Transverse colon (tissue), 4 donors: ENCODE data around the gene NEXMIF. TPM values are rescaled to one million over a fixed set of nuclear protein-coding genes. Genes with fewer than 3 reads are reported as not detected.
A peak's percentile ranks its signal among the peaks of the same experiment; 100 is the strongest.
"Not testable (repeated sequence)": the region's sequence is repeated elsewhere in the genome, so short reads cannot be mapped to it uniquely, and the experiment has no call there.

Source experiments
- DNase-seq: peaks from one replicate; pipeline ENCODE4 v3.0.0-alpha.2; 2019
- H3K27ac ChIP-seq, 4 donors: fragments of 200-600 bp; sonication (generic); 2 replicates each; pipeline ENCODE4 v1.5.1; 2016 to 2018; ENCODE audit warnings: inconsistent platforms in 4 of 4
- H3K27me3 ChIP-seq: fragments of 200-600 bp; sonication (generic); 2 replicates; pipeline ENCODE4 v1.5.1; 2017; ENCODE audit warnings: inconsistent platforms
- H3K36me3 ChIP-seq, 4 donors: fragments of 200-600 bp; sonication (generic); 2 replicates each; pipeline ENCODE4 v1.5.1; 2017 to 2019; ENCODE audit warnings: inconsistent platforms in 4 of 4
- H3K4me1 ChIP-seq, 4 donors: fragments of 200-600 bp; sonication (generic); 2 replicates each; pipeline ENCODE4 v1.5.1; 2017 to 2020; ENCODE audit warnings: inconsistent platforms in 4 of 4
- H3K4me3 ChIP-seq, 4 donors: fragments of 200-600 bp; sonication (generic); 1 replicate in 1 of 4; 2 replicates in 3 of 4; pipeline versions ENCODE4 v1.5.1 to v1.6.1; 2017 to 2019; ENCODE audit warnings: inconsistent platforms in 4 of 4
- H3K9me3 ChIP-seq, 2 donors: fragments of 200-600 bp; sonication (generic); 2 replicates each; pipeline ENCODE4 v1.5.1; 2017 to 2019; ENCODE audit warnings: inconsistent platforms in 2 of 2
- EP300 ChIP-seq: sonication (generic); formaldehyde crosslinking; IDR thresholded peaks from one replicate; pipeline ENCODE4 v1.6.1; 2017; ENCODE audit warnings: antibody characterized with exemption, low read depth
- POLR2A ChIP-seq: fragments of 450-650 bp; IDR thresholded peaks from one replicate; pipeline ENCODE4 v1.6.1; 2016; ENCODE audit warnings: antibody characterized with exemption, mild to moderate bottlenecking, moderate library complexity
- POLR2AphosphoS5 ChIP-seq, 3 donors: sonication (generic); formaldehyde crosslinking; IDR thresholded peaks; one replicate each; pipeline ENCODE4 v1.6.1; 2016; ENCODE audit warnings: antibody characterized with exemption in 3 of 3
- WGBS, 2 donors: methylation state at CpG; one replicate each; pipeline ENCODE4 v1.1.5; 2018; ENCODE audit warnings: low coverage in 1 of 2; 5-methylcytosine and 5-hydroxymethylcytosine counted together
- in situ Hi-C, 4 donors: fragments of 200-750 bp; cut with MboI; loops; one replicate each; pipeline versions ENCODE4 v1.15.0 to v1.15.1; 2017; ENCODE audit warnings: low sequenced_read_pairs in 3 of 4, low pct_ligation_motif_present in 1 of 4, low pct_unique_long_range_greater_than_20kb in 1 of 4
- intact Hi-C: fragments of 100-400 bp; cut with DNase I; formaldehyde crosslinking; loops from one replicate; pipeline ENCODE4 v1.15.1; 2023; ENCODE audit warnings: low total_unique reads
- total RNA-seq, 4 donors: library from RNA; depleted of rRNA; stranded (reverse); fragments of >200 nt; gene quantifications; one replicate each; pipeline ENCODE4 v1.1.0, GENCODE V29; 2016
- TF ChIP-seq, protein P1 (sequence below), 5 experiments: fragments of 200-600 bp in 3 of 5; fragments of 450-650 bp in 2 of 5; sonication (generic) in 3 of 5; IDR thresholded peaks; 1 replicate in 2 of 5; 2 replicates in 3 of 5; pipeline ENCODE4 v1.5.1; 2016 to 2017; ENCODE audit warnings: antibody characterized with exemption in 5 of 5, inconsistent platforms in 3 of 5, mild to moderate bottlenecking in 2 of 5, moderate library complexity in 1 of 5

The NEXMIF gene
- total RNA-seq, 4 donors from 2014 or later: under 0.01 to 3.3 (median 1.7) TPM

DNA sequence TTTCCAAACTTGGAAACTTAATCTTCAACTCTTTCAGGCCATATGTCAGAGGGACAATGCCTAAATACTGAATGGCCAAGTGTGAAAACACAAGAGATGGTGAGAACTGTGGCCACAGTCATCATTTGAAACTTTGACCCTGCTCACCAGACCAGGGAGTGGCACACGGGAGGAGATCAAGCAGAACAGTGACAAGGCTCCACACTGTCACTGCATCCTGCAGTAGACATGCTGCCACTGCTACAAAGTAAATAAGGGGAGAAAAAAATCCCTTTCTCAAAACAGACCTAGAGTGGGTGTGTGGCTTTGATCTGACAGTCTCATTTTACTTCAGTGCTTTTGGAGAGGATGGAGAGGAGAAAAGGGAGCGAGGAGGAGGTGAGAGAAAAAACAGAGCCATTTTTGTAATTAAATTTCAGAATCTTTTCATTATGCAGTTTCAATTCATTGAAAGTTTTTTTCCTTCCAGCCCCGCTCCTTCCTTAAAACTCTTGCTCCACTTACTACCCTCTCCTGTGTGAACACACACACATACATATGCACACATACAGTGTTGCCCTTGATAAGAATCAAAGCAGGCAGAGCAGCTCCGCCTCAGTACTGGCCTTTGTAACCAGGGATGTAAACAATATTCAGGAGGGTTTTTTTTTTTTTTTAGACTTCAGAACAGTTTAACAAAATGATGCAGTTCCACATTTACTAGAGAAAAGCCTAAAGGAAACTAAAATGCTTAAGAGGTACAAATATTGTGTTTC lies 34.4 kb downstream of the NEXMIF start:
- peak; percentile 20 for DNase-seq
- Histone ChIP-seq H3K9me3 (no peaks in the 10 kb centered on the region), H3K36me3 (no peaks in the 10 kb centered on the region), H3K4me3 (no peak overlapping the region), H3K27me3 (no peaks in the 10 kb centered on the region), H3K4me1 (no peaks in the 10 kb centered on the region), H3K27ac (no peak overlapping the region)
- WGBS, 2 donors: 25% methylated on average over 4 of the region's 4 CpGs; no CpG with 5 or more reads in 1 of the 2 donors
- in situ Hi-C loops (no loop called here), intact Hi-C loops (no loop called here)
- no peak for TF ChIP-seq EP300
- TF ChIP-seq, protein P1, sequence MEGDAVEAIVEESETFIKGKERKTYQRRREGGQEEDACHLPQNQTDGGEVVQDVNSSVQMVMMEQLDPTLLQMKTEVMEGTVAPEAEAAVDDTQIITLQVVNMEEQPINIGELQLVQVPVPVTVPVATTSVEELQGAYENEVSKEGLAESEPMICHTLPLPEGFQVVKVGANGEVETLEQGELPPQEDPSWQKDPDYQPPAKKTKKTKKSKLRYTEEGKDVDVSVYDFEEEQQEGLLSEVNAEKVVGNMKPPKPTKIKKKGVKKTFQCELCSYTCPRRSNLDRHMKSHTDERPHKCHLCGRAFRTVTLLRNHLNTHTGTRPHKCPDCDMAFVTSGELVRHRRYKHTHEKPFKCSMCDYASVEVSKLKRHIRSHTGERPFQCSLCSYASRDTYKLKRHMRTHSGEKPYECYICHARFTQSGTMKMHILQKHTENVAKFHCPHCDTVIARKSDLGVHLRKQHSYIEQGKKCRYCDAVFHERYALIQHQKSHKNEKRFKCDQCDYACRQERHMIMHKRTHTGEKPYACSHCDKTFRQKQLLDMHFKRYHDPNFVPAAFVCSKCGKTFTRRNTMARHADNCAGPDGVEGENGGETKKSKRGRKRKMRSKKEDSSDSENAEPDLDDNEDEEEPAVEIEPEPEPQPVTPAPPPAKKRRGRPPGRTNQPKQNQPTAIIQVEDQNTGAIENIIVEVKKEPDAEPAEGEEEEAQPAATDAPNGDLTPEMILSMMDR (IDR thresholded peaks at IDR 0.05): no peak
- no peak for TF ChIP-seq POLR2AphosphoS5 (IDR thresholded peaks at IDR 0.05)
- TF ChIP-seq POLR2A: no peak

DNA sequence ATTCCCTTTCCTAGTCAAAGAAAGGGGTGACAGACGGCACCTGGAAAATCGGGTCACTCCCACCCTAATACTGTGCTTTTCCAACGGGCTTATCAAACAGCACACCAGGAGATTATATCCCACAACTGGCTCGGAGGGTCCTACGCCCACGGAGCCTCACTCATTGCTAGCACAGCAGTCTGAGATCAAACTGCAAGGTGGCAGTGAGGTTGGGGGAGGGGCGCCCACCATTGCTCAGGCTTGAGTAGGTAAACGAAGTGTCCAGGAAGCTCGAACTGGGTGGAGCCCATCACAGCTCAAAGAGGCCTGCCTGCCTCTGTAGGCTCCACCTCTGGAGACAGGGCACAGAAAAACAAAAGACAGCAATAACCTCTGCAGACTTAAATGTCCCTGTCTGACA lies 42.9 kb downstream of the NEXMIF start:
- H3K36me3 ChIP-seq, DNase-seq, H3K9me3 ChIP-seq, H3K4me1 ChIP-seq, intact Hi-C loops, H3K27me3 ChIP-seq, in situ Hi-C loops, H3K4me3 ChIP-seq, H3K27ac ChIP-seq: not testable (repeated sequence)
- WGBS, 2 donors: 91% methylated on average over 9 of the region's 9 CpGs; no CpG with 5 or more reads in 1 of the 2 donors

DNA sequence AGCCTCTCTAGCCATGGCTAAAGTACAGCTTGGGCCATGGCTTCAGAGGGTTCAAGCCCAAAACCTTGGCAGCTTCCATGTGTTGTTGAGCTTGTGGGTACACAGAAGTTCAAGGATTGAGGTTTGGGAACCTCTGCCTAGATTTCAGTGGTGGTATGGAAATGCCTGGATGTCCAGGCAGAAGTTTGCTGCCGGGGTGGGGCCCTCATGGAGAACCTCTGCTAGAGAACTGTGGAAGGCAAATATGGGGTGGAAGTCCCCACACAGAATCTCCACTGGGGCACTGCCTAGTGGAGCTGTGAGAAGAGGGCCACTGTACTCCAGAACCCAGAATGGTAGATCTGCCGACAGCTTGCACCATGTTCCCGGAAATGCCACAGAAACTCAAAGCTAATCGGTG lies 59.5 kb downstream of the NEXMIF start:
- TF ChIP-seq, protein P1 (IDR thresholded peaks at IDR 0.05): no peak
- TF ChIP-seq EP300 (no peak), POLR2A (no peak), POLR2AphosphoS5 (IDR thresholded peaks at IDR 0.05) (no peak)
- H3K9me3 ChIP-seq: no peaks in the 10 kb centered on the region
- H3K27me3 ChIP-seq: no peaks in the 10 kb centered on the region
- H3K4me3 ChIP-seq: no peak overlapping the region
- intact Hi-C loops (no loop called here), in situ Hi-C loops (no loop called here)
- no peak overlapping the region for H3K27ac ChIP-seq
- DNase-seq: no peak
- no peaks in the 10 kb centered on the region for H3K36me3 ChIP-seq
- WGBS, 2 donors: 90% methylated on average over 4 of the region's 4 CpGs; no CpG with 5 or more reads in 1 of the 2 donors
- H3K4me1 ChIP-seq: no peaks in the 10 kb centered on the region

DNA sequence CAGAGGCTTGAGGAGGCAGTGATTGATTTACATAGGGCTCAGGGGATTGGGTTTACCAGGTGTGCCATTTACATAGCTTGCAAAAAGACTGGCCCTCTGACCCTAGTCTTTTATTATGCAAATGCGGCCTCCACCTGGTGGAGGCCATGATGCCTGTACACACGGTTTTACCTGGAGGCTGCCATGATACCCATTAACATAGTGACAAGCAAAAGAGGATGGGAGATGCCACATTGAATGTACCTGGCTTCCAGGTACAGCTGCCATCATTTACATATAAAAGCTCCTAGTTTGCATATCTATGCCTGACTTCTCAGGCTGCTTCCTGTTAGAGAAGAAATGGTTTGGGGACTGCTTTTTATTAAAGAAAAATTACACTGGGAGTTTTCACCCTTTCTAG lies 72.0 kb downstream of the NEXMIF start:
- in situ Hi-C loops (no loop called here), intact Hi-C loops (no loop called here)
- Histone ChIP-seq H3K4me3 (no peak overlapping the region), H3K4me1 (no peaks in the 10 kb centered on the region), H3K27ac (no peak overlapping the region), H3K36me3 (no peaks in the 10 kb centered on the region), H3K27me3 (no peaks in the 10 kb centered on the region), H3K9me3 (peaks cover 0 to 4% of the 10 kb centered on the region in 2 donors)
- TF ChIP-seq, protein P1 (IDR thresholded peaks at IDR 0.05): no peak
- TF ChIP-seq POLR2A: no peak
- TF ChIP-seq POLR2AphosphoS5 (IDR thresholded peaks at IDR 0.05): no peak
- no peak for TF ChIP-seq EP300
- DNase-seq: no peak
- 72% methylated on average over 2 of the region's 2 CpGs; no CpG with 5 or more reads in 1 of the 2 donors for WGBS, 2 donors

DNA sequence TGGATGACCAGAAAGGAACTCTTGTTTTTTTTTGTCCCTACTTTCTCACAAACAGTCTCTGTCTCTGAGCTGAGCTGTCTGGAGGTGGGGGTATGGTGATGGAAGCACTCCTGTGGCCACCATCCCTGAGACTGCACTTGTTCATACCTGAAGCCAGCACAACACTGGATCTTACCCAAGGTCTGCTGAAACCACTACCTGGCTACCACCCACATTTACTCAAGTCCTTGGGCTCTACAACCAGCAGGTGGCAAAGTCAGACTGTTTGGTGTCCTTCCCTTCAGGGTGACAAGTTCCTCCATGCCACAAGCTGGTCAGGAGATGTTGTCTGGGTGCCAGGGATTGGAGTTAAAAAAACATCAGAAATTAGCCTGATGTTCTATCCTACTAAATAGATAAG lies 89.7 kb downstream of the NEXMIF start:
- H3K36me3 ChIP-seq: no peaks in the 10 kb centered on the region
- TF ChIP-seq, protein P1 (IDR thresholded peaks at IDR 0.05): no peak
- no peak for TF ChIP-seq POLR2AphosphoS5 (IDR thresholded peaks at IDR 0.05)
- no peak for TF ChIP-seq POLR2A
- no peak for TF ChIP-seq EP300
- no peak overlapping the region for H3K27ac ChIP-seq
- no peaks in the 10 kb centered on the region for H3K9me3 ChIP-seq
- intact Hi-C loops (no loop called here), in situ Hi-C loops (no loop called here)
- peak; percentile 10 for DNase-seq
- no peaks in the 10 kb centered on the region for H3K27me3 ChIP-seq
- no peaks in the 10 kb centered on the region for H3K4me1 ChIP-seq
- no peak overlapping the region for H3K4me3 ChIP-seq

DNA sequence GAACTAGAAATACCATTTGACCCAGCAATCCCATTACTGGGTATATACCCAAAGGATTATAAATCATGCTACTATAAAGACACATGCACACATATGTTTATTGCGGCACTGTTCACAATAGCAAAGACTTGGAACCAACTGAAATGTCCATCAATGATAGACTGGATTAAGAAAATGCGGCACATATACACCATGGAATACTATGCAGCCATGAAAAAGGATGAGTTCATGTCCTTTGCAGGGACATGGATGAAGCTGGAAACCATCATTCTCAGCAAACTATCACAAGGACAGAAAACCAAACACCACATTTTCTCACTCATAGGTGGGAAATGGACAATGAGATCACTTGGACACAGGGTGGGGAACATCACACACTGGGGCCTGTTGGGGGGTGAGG lies 105.5 kb downstream of the NEXMIF start:
- WGBS, 2 donors: 95 to 100% methylated on average over 1 to 2 of the region's 2 CpGs
- DNase-seq, in situ Hi-C loops, H3K27me3 ChIP-seq, H3K9me3 ChIP-seq, H3K36me3 ChIP-seq, H3K27ac ChIP-seq, H3K4me1 ChIP-seq, H3K4me3 ChIP-seq, intact Hi-C loops: not testable (repeated sequence)
